HG03066 (cell line): ENCODE measurements around the gene CRNN.

Experiments
- ATAC-seq: cut with Tn5 transposase; IDR thresholded peaks from one replicate; pipeline ENCODE4 v1.9.1; 2021; ENCODE audit warnings: low read depth; ENCODE audit not compliant: unreplicated experiment

CRNN gene

GRCh38 chr1:152413909-152414308 lies at the start of gene CRNN:
Gene CRNN (minus strand): TSS chr1:152414263. CDS start chr1:152412233, 2,030 bp downstream.
- no peak for ATAC-seq

- no peak for ATAC-seq
Observed at GRCh38 chr1:152462636-152463035, 48.6 kb upstream of the CRNN start.

GRCh38 chr1:152461544-152461943 lies 47.5 kb upstream of the CRNN start:
- ATAC-seq = no peak

- ATAC-seq = no peak
Observed at GRCh38 chr1:152460529-152460899, 46.5 kb upstream of the CRNN start.

- peak; percentile 94 for ATAC-seq
Observed at GRCh38 chr1:152459596-152460528, 45.8 kb upstream of the CRNN start.

- no peak for ATAC-seq
Observed at GRCh38 chr1:152458384-152459185, 44.5 kb upstream of the CRNN start.

- no peak for ATAC-seq
Observed at GRCh38 chr1:152457561-152457960, 43.5 kb upstream of the CRNN start.

GRCh38 chr1:152457071-152457470 lies 43.0 kb upstream of the CRNN start:
- ATAC-seq = no peak

GRCh38 chr1:152451254-152451653 lies 37.2 kb upstream of the CRNN start:
- no peak for ATAC-seq

- no peak for ATAC-seq
Observed at GRCh38 chr1:152449661-152450060, 35.6 kb upstream of the CRNN start.

GRCh38 chr1:152448496-152448895 lies 34.4 kb upstream of the CRNN start:
- no peak for ATAC-seq

GRCh38 chr1:152448095-152448494 lies 34.0 kb upstream of the CRNN start:
- ATAC-seq = no peak

GRCh38 chr1:152447484-152447883 lies 33.4 kb upstream of the CRNN start:
- ATAC-seq = no peak

- no peak for ATAC-seq
Observed at GRCh38 chr1:152444045-152444444, 30.0 kb upstream of the CRNN start.

- ATAC-seq = no peak
Observed at GRCh38 chr1:152442765-152443164, 28.7 kb upstream of the CRNN start.

GRCh38 chr1:152442301-152442700 lies 28.2 kb upstream of the CRNN start:
- ATAC-seq = no peak

- ATAC-seq = no peak
Observed at GRCh38 chr1:152441756-152442155, 27.7 kb upstream of the CRNN start.

GRCh38 chr1:152440635-152441471 lies 26.8 kb upstream of the CRNN start:
- ATAC-seq = no peak

- ATAC-seq = no peak
Observed at GRCh38 chr1:152436593-152437496, 22.8 kb upstream of the CRNN start.

- no peak for ATAC-seq
Observed at GRCh38 chr1:152427458-152427857, 13.4 kb upstream of the CRNN start.
